Activated naive CD4-positive, alpha-beta T cell treated with anti-CD3 and anti-CD28 coated beads for 36 hours (primary cell): Measurements from ENCODE around the gene ISCA2. TPM values are rescaled to one million over a fixed set of nuclear protein-coding genes. Genes with fewer than 3 reads are reported as not detected.

Source experiments
- CTCF ChIA-PET: fragments of 350-600 bp; sonication (Branson Sonifier 250); formaldehyde crosslinking; loops from one replicate; lab custom pipeline; 2021; ENCODE audit warnings: antibody characterized with exemption; lab: Charles Lee
- DNase-seq: peaks from one replicate; pipeline ENCODE4 v3.0.0-alpha.2; 2020
- H3K27ac Mint-ChIP-seq: one replicate; pipeline ENCODE4 v1.8.0; 2021; ENCODE audit warnings: mild to moderate bottlenecking, mixed read lengths
- H3K27me3 Mint-ChIP-seq: one replicate; pipeline ENCODE4 v1.8.0; 2021; ENCODE audit warnings: low read depth, mixed read lengths
- H3K36me3 Mint-ChIP-seq: one replicate; pipeline ENCODE4 v1.8.0; 2021; ENCODE audit warnings: low read depth, mixed read lengths
- H3K4me1 Mint-ChIP-seq: one replicate; pipeline ENCODE4 v1.8.0; 2021; ENCODE audit warnings: low read depth, mixed read lengths
- H3K4me3 Mint-ChIP-seq: one replicate; pipeline ENCODE4 v1.8.0; 2021; ENCODE audit warnings: mild to moderate bottlenecking, moderate library complexity, mixed read lengths
- H3K9me3 Mint-ChIP-seq: one replicate; pipeline ENCODE4 v1.8.0; 2021; ENCODE audit warnings: mixed read lengths
- intact Hi-C: fragments of 100-400 bp; cut with micrococcal nuclease; formaldehyde crosslinking; loops from one replicate; pipeline ENCODE4 v1.15.1; 2023
- total RNA-seq, 2 experiments: library from RNA; stranded (reverse); gene quantifications; one replicate each; pipeline ENCODE4 v1.2.3, GENCODE V29; 2021

Gene ISCA2
- total RNA-seq, 2 experiments from 2014 or later = 27.7 to 30.9 TPM

DNA sequence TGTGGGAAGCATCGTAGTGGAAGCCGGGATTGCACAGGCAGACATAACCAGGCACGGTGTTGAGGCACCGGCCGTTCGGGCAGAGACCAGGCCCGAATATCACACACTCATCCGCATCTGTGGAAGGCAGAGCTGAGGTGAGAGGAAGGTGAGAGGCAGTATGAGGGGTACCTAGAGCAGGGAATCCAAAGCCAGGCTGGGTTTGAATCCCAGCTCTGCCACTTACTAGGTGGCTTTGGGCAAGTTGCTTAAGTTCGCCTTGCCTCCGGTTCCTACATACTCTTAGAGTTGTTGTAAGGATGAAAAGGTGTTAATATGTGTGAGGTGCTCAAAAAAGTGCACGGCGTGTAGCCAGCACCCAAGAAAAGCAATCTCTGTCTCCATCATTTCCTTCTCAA lies 10.4 kb downstream of the ISCA2 start:
- DNase-seq = no peak
- Mint-ChIP-seq H3K4me3 (no peak overlapping the region), H3K27ac (no peak overlapping the region), H3K9me3 (no peaks in the 10 kb centered on the region), H3K4me1 (no peaks in the 10 kb centered on the region), H3K27me3 (no peaks in the 10 kb centered on the region), H3K36me3 (no peaks in the 10 kb centered on the region)
- intact Hi-C loops = no loop called here
- CTCF ChIA-PET = no interaction called here

DNA sequence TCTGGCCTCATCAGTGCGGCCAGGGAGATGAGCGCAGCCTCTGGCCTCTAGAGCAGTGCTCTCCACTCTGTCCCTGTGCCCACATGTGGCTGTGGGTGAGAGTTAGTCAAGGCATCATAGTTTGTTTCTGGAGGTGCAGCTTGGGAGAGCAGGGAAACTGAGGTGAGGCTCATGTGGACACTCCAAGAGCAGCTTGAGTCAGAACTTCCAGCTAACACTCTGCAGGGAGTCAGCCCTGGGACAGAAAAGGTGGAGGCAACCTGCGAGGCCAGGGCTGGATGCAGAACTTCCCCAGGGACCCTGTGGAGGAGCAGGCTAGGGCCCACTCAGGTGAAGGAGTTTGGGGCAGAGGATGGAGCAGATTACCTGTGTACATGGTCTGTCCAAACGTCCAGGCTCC lies 10.8 kb downstream of the ISCA2 start:
- no peak overlapping the region for H3K4me3 Mint-ChIP-seq
- CTCF ChIA-PET = no interaction called here

DNA sequence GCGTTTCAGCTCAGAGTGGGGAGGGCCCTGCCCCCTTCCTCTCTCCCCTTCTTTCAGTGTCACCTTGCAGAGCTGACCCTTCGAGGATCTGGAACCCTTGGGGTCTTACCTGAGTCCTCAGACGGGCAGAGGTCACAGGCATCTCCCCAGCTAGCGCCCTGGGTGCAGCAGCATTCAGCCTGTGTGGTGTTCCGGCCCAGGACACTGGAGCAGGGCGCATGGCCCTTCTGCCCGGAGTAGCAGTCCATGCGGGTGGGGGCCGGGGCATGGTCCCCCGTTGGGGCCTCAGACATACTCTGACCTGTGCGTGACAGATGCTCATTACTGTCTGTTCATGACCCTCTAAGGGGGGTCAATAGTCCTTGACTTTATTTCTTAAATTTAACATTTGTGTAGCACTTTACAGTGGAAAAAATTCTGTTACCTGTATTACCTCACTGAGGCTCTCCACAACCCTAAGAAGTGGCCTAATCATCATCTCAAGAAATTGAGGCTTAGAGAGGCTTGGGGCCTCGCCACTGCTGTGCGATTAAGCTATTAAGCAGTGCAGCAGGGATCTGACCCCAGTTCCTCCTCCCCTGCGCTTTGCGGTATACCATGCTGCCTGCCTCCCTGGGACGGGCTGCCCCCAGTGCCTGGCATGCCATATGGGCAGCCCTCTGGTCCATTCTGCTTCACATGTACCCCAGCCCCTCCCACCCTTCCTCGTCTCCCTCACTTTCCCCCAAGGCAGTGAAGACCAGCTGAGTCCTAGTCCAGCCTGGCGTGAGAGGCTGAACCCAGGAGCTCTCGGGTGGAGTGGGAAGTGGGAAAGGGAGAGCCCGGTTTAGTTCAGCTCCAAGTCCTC lies 11.5 kb downstream of the ISCA2 start:
- CTCF ChIA-PET = no interaction called here

More for the DNA sequence above, 10.8 kb downstream of the ISCA2 start:
- Mint-ChIP-seq H3K27me3 (no peaks in the 10 kb centered on the region), H3K9me3 (no peaks in the 10 kb centered on the region), H3K36me3 (no peaks in the 10 kb centered on the region), H3K4me1 (no peaks in the 10 kb centered on the region), H3K27ac (no peak overlapping the region)
- no peak for DNase-seq
- intact Hi-C loops = no loop called here

DNA sequence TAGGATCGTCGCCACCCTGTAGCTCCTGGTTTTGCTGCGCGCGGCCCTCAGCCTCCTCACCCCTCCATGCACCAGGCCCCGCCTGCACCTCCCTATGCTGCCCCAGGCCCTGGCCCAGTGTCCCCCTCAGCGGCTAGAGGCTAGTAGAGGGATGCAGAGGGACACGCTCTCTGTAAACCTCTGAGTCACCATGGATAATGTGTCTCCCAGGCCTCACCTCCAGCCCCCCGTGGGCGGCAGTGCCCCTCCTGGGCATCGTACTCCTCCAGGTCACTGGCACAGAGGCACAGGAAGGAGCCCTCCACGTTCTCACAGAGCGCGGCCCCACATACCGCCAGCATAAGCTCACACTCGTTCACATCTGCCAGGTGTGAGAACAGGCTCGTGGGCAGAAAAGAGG lies 12.3 kb downstream of the ISCA2 start:
- Mint-ChIP-seq H3K4me3 (no peak overlapping the region), H3K4me1 (no peaks in the 10 kb centered on the region), H3K27me3 (no peaks in the 10 kb centered on the region), H3K27ac (no peak overlapping the region), H3K36me3 (no peaks in the 10 kb centered on the region), H3K9me3 (no peaks in the 10 kb centered on the region)
- CTCF ChIA-PET = no interaction called here
- intact Hi-C loops = no loop called here
- DNase-seq = no peak

More for the DNA sequence above, 11.5 kb downstream of the ISCA2 start:
- H3K27me3 Mint-ChIP-seq = no peaks in the 10 kb centered on the region
- no peak overlapping the region for H3K27ac Mint-ChIP-seq
- H3K9me3 Mint-ChIP-seq = no peaks in the 10 kb centered on the region
- no peaks in the 10 kb centered on the region for H3K36me3 Mint-ChIP-seq
- intact Hi-C loops = no loop called here
- DNase-seq = no peak
- no peaks in the 10 kb centered on the region for H3K4me1 Mint-ChIP-seq
- H3K4me3 Mint-ChIP-seq = no peak overlapping the region

DNA sequence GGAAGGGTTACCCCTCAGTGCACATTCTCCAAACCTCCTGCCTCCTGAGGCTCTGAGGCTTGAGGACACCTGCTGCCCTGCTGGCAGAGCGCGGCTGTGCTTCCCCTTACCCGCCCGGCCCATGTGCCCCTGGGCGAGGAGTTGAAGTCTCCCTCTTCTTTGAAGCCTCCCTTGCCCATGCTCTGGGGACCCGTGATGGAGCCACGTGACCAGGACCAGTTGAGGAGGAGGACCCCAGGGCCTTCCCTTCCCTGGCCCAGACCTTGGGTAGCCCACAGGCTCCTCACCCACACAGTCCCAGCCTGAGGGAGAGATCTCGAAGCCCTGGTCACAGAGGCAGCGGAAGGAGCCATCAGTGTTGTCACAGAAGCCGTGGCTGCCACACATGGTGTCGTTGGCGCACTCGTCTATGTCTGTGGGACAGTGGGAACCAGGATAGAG lies 12.9 kb downstream of the ISCA2 start:
- no peak for DNase-seq
- intact Hi-C loops = no loop called here
- Mint-ChIP-seq H3K27me3 (no peaks in the 10 kb centered on the region), H3K36me3 (no peaks in the 10 kb centered on the region), H3K4me3 (no peak overlapping the region), H3K27ac (no peak overlapping the region), H3K4me1 (no peaks in the 10 kb centered on the region), H3K9me3 (no peaks in the 10 kb centered on the region)
- CTCF ChIA-PET = interaction anchor here (0.7 kb wide), 1 partner anchor 39 kb away, joined by 3 read pairs; no protein-coding TSS in a partner anchor

DNA sequence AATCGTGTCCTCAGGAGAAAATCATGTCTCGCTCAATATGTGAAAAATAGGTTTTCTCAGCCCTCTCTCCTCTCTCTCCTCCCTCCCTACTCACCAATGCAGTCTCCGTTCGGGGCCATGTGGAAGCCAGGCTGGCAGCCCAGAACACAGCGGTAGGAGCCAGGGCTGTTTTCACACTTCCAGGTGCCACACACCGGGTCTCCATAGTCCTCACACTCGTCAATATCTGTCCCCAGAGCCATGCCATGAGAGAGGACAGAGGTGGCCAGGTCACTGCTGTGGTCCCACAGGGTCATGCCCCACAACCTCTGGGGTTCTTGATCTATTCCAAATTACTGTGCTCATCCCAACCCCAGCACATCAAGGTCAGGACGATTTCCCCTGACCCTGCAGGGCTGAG lies 13.5 kb downstream of the ISCA2 start:
- Mint-ChIP-seq H3K4me1 (no peaks in the 10 kb centered on the region), H3K27me3 (no peaks in the 10 kb centered on the region), H3K36me3 (no peaks in the 10 kb centered on the region), H3K9me3 (no peaks in the 10 kb centered on the region), H3K27ac (no peak overlapping the region), H3K4me3 (no peak overlapping the region)
- DNase-seq = no peak
- intact Hi-C loops = no loop called here
- CTCF ChIA-PET = interaction anchor here (0.7 kb wide), 1 partner anchor 39 kb away, joined by 3 read pairs; no protein-coding TSS in a partner anchor

DNA sequence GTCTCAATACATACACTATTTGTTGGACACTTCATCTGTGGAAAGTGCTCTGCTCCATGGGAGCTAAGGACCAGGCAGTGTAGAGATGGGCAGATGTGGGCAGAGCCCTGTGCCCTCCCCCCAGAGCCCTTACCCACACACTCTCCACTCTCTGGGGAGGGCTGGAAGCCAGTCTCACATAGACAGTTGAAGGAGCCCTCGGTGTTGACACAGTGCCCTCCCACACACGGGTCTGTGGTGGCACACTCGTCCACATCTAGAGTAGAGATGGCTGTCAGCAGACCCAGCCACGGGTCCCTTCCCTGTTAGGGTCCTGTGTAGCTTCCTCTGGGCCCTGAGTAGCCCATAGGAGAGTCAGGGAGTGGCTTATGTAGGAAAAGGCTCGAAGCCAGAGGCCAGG lies 14.3 kb downstream of the ISCA2 start:
- Mint-ChIP-seq H3K27ac (no peak overlapping the region), H3K9me3 (no peaks in the 10 kb centered on the region), H3K4me3 (no peak overlapping the region), H3K4me1 (no peaks in the 10 kb centered on the region), H3K36me3 (no peaks in the 10 kb centered on the region), H3K27me3 (peaks cover 7% of the 10 kb centered on the region)
- CTCF ChIA-PET = no interaction called here
- no peak for DNase-seq
- intact Hi-C loops = no loop called here

DNA sequence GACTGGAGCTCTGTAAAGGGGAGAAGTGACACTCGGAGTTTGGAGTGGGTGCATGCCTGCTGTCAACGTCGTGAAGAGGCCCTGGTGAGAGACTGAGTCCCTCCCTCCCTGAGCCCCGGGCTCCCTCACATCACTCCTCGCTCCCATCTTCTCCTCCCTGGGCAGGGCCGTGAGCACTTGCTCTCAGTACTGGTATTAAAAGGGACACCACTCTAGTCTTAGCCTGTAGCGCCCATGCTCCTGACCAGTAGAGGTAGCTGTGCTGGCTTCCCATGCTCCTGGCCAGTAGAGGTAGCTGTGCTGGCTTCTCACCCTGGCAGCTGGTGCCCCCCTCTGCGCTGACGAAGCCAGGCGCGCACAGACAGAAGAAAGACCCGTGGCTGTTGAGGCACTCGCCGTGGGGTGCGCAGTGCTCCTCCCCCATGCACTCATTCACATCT lies 14.7 kb downstream of the ISCA2 start:
- H3K4me1 Mint-ChIP-seq = no peaks in the 10 kb centered on the region

DNA sequence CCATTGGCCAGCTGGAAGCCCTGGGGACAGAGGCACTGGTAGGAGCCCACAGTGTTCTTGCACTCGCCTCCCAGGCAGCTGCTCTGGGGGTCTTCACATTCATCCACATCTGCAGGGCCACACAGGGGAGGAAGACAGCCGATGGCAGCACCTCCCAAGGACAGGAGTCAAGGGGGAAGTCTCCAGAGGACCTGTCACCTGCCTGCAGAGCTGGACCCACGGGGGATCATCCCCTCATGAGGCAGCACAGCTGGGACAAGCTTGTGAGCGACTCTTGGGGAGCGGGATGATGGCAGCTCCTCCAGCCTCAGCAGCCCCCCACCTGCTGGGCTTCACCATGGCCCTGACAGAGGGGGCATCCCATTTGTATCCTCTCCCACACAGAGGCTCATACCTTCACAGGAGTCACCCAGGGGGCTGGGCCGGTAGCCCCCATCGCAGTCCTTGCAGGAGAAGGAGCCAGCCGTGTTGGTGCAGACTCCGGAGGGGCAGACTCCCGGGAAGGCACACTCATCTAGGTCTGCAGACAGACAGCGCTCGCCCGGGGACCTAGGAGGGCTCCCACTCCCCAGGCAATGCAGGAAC lies 15.4 kb downstream of the ISCA2 start:
- H3K27ac Mint-ChIP-seq = no peak overlapping the region

More for the DNA sequence above, 14.7 kb downstream of the ISCA2 start:
- no peak overlapping the region for H3K4me3 Mint-ChIP-seq
- H3K27ac Mint-ChIP-seq = no peak overlapping the region
- CTCF ChIA-PET = no interaction called here
- no peak for DNase-seq
- no peaks in the 10 kb centered on the region for H3K36me3 Mint-ChIP-seq
- peaks cover 7% of the 10 kb centered on the region for H3K27me3 Mint-ChIP-seq
- H3K9me3 Mint-ChIP-seq = no peaks in the 10 kb centered on the region
- intact Hi-C loops = no loop called here

DNA sequence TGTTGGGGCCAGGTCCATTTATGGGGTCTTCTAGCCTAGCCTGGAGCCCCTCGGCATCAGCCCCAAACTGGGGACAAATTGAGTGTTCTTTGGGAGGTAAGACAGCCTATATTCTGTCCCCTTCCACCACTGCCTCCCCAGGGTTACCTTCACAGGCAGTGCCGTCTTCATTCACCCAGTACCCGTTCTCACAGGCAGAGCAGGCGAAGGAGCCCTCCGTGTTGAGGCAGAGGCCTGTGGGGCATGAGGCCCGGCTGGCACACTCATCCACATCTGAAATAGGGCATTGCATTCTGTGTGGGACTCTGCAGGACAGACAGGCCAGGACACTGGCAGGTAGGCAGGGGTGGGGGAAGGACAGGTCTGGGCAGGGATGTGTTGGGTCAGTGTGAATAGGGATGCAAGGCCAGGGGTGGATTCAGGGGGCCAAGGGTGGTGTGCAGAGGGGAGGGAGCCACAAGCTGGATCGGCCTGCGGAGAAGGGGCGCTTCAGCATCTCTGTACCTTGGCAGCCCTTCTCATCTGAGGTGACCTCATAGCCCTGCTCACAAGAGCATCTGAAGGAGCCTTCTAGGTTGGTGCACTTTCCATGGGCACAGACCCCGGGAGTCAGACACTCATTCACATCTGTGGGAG lies 16.1 kb downstream of the ISCA2 start:
- Mint-ChIP-seq H3K4me1 (peaks cover 6% of the 10 kb centered on the region), H3K4me3 (no peak overlapping the region), H3K27me3 (peaks cover 14% of the 10 kb centered on the region), H3K36me3 (no peaks in the 10 kb centered on the region), H3K27ac (no peak overlapping the region), H3K9me3 (no peaks in the 10 kb centered on the region)
- intact Hi-C loops = no loop called here
- DNase-seq = no peak
- CTCF ChIA-PET = no interaction called here

More for the DNA sequence above, 15.4 kb downstream of the ISCA2 start:
- Mint-ChIP-seq H3K27me3 (peaks cover 10% of the 10 kb centered on the region), H3K9me3 (no peaks in the 10 kb centered on the region), H3K36me3 (no peaks in the 10 kb centered on the region), H3K4me3 (no peak overlapping the region), H3K4me1 (peaks cover 2% of the 10 kb centered on the region)
- DNase-seq = no peak
- CTCF ChIA-PET = no interaction called here
- intact Hi-C loops = no loop called here

DNA sequence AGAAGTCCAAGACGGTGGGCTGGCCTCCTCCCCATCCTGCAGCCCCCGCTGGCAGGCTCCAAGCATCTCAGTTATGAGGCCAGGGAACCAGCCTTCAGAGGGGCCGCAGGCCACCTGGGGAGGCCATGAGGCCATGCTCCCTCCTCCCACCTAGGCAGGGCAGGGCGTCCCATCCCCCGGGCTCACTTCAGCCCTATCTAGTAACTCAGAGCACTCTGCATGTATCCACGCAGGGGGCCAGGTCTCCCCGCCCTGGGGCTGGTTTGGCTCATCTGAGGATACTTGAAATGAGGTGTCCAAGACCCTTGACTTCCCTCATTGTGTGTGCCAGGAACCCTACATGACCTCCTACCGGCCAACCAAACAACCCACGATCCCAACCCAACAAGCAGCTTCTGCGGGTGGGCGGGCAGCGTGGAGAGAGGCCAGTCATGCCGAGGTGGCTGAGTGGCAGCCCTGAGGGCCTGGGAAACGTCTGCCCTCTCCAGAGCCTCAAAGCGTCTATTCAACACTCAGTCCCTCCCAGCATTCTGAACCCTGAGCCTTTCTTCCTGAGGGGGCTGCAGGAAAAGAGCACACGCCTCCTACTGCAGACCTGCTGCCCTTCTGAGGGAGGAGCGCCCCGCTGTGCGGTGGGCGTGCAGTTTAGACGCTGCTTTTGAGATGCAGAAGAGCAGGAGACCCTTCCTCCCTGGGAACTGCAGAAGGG lies 16.8 kb downstream of the ISCA2 start:
- intact Hi-C loops = no loop called here

DNA sequence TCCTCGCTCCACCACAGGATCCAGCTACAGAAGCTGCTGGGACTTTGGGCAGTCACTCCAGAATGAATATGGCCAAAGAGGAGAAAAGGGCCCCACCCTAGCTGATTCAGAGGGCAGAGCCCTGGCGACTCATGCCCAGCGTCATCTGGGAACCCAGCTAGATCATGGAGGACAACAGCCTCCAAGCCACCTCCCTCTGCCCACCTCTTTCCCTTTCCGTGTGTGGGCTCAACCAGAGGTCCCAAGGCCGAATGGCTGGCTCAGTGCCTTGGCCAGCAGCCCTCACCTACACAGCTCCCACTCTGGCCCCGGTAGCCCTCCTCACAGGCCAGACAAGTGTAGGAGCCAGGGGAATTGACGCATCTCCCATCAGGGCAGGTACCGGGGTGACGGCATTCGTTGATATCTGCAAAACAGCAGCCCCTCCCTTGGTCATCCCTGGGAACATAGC lies 17.4 kb downstream of the ISCA2 start:
- H3K27me3 Mint-ChIP-seq = peaks cover 16% of the 10 kb centered on the region
- H3K27ac Mint-ChIP-seq = no peak overlapping the region
- H3K9me3 Mint-ChIP-seq = no peaks in the 10 kb centered on the region
- intact Hi-C loops = no loop called here
- CTCF ChIA-PET = no interaction called here
- no peaks in the 10 kb centered on the region for H3K36me3 Mint-ChIP-seq
- no peak overlapping the region for H3K4me3 Mint-ChIP-seq
- peaks cover 9% of the 10 kb centered on the region for H3K4me1 Mint-ChIP-seq
- no peak for DNase-seq

More for the DNA sequence above, 16.8 kb downstream of the ISCA2 start:
- peaks cover 16% of the 10 kb centered on the region for H3K27me3 Mint-ChIP-seq
- no peak overlapping the region for H3K4me3 Mint-ChIP-seq
- H3K36me3 Mint-ChIP-seq = no peaks in the 10 kb centered on the region
- no peak overlapping the region for H3K27ac Mint-ChIP-seq
- CTCF ChIA-PET = no interaction called here
- DNase-seq = no peak
- no peaks in the 10 kb centered on the region for H3K9me3 Mint-ChIP-seq
- H3K4me1 Mint-ChIP-seq = peaks cover 9% of the 10 kb centered on the region
